CD14-positive monocyte (primary cell): ENCODE results near the gene CHCHD6. TPM values are rescaled to one million over a fixed set of nuclear protein-coding genes. Genes with fewer than 3 reads are reported as not detected.

Experiments used
- DNase-seq, 3 donors: peaks; one replicate each; pipeline ENCODE4 v3.0.0-alpha.2; 2011 to 2022
- H2AFZ ChIP-seq: 2 replicates; pipeline ENCODE4 v1.6.0; 2012; ENCODE audit warnings: mild to moderate bottlenecking, low read depth, low read length, inconsistent platforms; ENCODE audit not compliant: insufficient read depth, poor library complexity, severe bottlenecking
- H3K27ac ChIP-seq, 2 donors: 1 replicate in 1 of 2; 2 replicates in 1 of 2; pipeline ENCODE4 v1.5.1; 2012 to 2013; ENCODE audit warnings: low read length in 2 of 2, control low read depth in 1 of 2, inconsistent platforms in 1 of 2, low read depth in 1 of 2, mild to moderate bottlenecking in 1 of 2
- H3K27me3 ChIP-seq, 2 donors: one replicate each; pipeline versions ENCODE4 v1.6.0 to v1.6.1; 2011 to 2013; ENCODE audit warnings: low read length in 2 of 2; ENCODE audit not compliant: control insufficient read depth in 2 of 2, insufficient read depth in 2 of 2
- H3K36me3 ChIP-seq, 2 donors: replicated peaks in 1 of 2; 1 replicate in 1 of 2; 2 replicates in 1 of 2; pipeline versions ENCODE4 v1.5.1 to v1.6.1; 2012 to 2013; ENCODE audit warnings: low read length in 2 of 2, control low read depth in 1 of 2, inconsistent platforms in 1 of 2, mild to moderate bottlenecking in 1 of 2; ENCODE audit not compliant: insufficient read depth in 2 of 2, control insufficient read depth in 1 of 2
- H3K4me1 ChIP-seq, 2 donors: 1 replicate in 1 of 2; 2 replicates in 1 of 2; pipeline versions ENCODE4 v1.5.1 to v1.6.1; 2012 to 2013; ENCODE audit warnings: low read length in 2 of 2, control low read depth in 1 of 2, inconsistent platforms in 1 of 2, mild to moderate bottlenecking in 1 of 2, moderate library complexity in 1 of 2; ENCODE audit not compliant: insufficient read depth in 2 of 2, control insufficient read depth in 1 of 2
- H3K4me2 ChIP-seq: replicated peaks from 2 replicates; pipeline ENCODE3; 2012; ENCODE audit warnings: low read length, moderate library complexity, mild to moderate bottlenecking; ENCODE audit not compliant: poor library complexity, severe bottlenecking; ENCODE audit errors: extremely low read depth
- H3K4me3 ChIP-seq, 3 experiments: fragments of 200-600 bp in 1 of 3; sonication (generic) in 1 of 3; replicated peaks in 1 of 3; 1 replicate in 2 of 3; 2 replicates in 1 of 3; pipeline ENCODE4 v1.5.1; 2011 to 2013; ENCODE audit warnings: low read length in 3 of 3, mild to moderate bottlenecking in 3 of 3, control low read depth in 2 of 3, low read depth in 2 of 3, inconsistent platforms in 1 of 3, moderate library complexity in 1 of 3
- H3K79me2 ChIP-seq: 2 replicates; pipeline ENCODE4 v1.6.0; 2012; ENCODE audit warnings: mild to moderate bottlenecking, control low read depth, inconsistent platforms, low read length, moderate library complexity; ENCODE audit not compliant: insufficient read depth
- H3K9ac ChIP-seq: 2 replicates; pipeline ENCODE4 v1.6.0; 2017; ENCODE audit warnings: low read length, mild to moderate bottlenecking; ENCODE audit not compliant: insufficient read depth, poor library complexity, severe bottlenecking
- H3K9me3 ChIP-seq, 2 donors: replicated peaks in 1 of 2; 1 replicate in 1 of 2; 2 replicates in 1 of 2; pipeline versions ENCODE4 v1.5.1 to v1.6.1; 2012 to 2013; ENCODE audit warnings: low read length in 2 of 2, control low read depth in 1 of 2; ENCODE audit not compliant: control insufficient read depth in 1 of 2, insufficient read depth in 1 of 2
- H4K20me1 ChIP-seq: 2 replicates; pipeline ENCODE4 v1.6.0; 2012; ENCODE audit warnings: mild to moderate bottlenecking, low read length, control low read depth, moderate library complexity; ENCODE audit not compliant: insufficient read depth
- H3K27ac Mint-ChIP-seq, 7 donors: one replicate each; pipeline ENCODE4 v1.8.0; 2020; ENCODE audit warnings: mild to moderate bottlenecking in 7 of 7, mixed read lengths in 7 of 7, moderate library complexity in 6 of 7, inconsistent platforms in 2 of 7
- H3K27me3 Mint-ChIP-seq, 3 donors: one replicate each; pipeline ENCODE4 v1.8.0; 2021 to 2022; ENCODE audit warnings: low read depth in 3 of 3, mild to moderate bottlenecking in 3 of 3, mixed read lengths in 3 of 3, moderate library complexity in 3 of 3, inconsistent platforms in 1 of 3
- H3K36me3 Mint-ChIP-seq, 2 donors: one replicate each; pipeline ENCODE4 v1.8.0; 2020; ENCODE audit warnings: mixed read lengths in 2 of 2, inconsistent platforms in 1 of 2, mild to moderate bottlenecking in 1 of 2
- H3K4me1 Mint-ChIP-seq: one replicate; pipeline ENCODE4 v1.8.0; 2020; ENCODE audit warnings: mild to moderate bottlenecking, mixed read lengths
- H3K4me3 Mint-ChIP-seq, 2 donors: one replicate each; pipeline ENCODE4 v1.8.0; 2020; ENCODE audit warnings: mild to moderate bottlenecking in 2 of 2, mixed read lengths in 2 of 2, moderate library complexity in 1 of 2
- H3K9me3 Mint-ChIP-seq, 7 donors: one replicate each; pipeline ENCODE4 v1.8.0; 2020 to 2022; ENCODE audit warnings: mixed read lengths in 7 of 7, mild to moderate bottlenecking in 6 of 7, moderate library complexity in 6 of 7, inconsistent platforms in 2 of 7
- WGBS: methylation state at CpG from one replicate; pipeline ENCODE4 v1.1.5; 2013; ENCODE audit warnings: missing lambda C conversion rate; ENCODE audit not compliant: insufficient coverage; 5-methylcytosine and 5-hydroxymethylcytosine counted together
- intact Hi-C, 2 donors: fragments of 100-400 bp; cut with micrococcal nuclease; formaldehyde crosslinking; loops; one replicate each; pipeline versions ENCODE4 v1.15.0 to v1.15.1; 2023
- polyA plus RNA-seq, 3 donors: library from polyadenylated mRNA; depleted of rRNA in 1 of 3; unstranded in 2 of 3; stranded (reverse) in 1 of 3; fragments of 300-500 nt in 2 of 3; fragments of >200 nt in 1 of 3; fragmentation: Illumina TruSeq in 2 of 3; gene quantifications; 1 replicate in 2 of 3; 2 replicates in 1 of 3; pipeline ENCODE4 v1.2.3, GENCODE V29; 2012 to 2021
- TF ChIP-seq, protein P1 (sequence below): fragments of 200-600 bp; IDR thresholded peaks from one replicate; pipeline ENCODE4 v1.8.0; 2022; ENCODE audit warnings: antibody characterized with exemption, mild to moderate bottlenecking

CHCHD6 gene
- polyA plus RNA-seq, 3 donors, result 1.1 to 1.8 (median 1.8) TPM

DNA sequence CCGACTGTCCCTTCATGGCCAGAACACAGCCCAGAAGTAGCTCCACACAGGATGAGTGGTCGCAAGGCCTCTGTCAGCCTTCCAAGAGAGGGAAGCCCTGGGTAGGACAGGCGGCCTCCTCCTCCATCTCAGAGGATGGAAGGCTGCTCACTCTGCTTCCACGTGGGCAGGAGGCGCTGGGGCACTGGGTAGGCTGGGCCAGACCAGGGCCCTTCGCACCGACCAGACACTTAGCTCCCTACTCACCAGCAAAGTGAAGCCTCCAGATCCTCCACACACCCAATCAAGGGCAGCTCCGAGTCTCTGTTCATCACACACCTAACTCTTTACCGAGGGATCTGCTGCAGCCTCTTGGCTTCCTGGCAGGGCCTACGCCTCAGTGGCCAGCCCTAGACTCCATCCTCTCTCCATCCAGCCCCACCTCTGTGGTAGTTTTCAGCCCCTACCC lies 254.6 kb downstream of the CHCHD6 start:
- Mint-ChIP-seq H3K27me3 (peaks cover 7 to 22% (median 20%) of the 10 kb centered on the region in 3 donors), H3K27ac (peak overlapping the region in 1 of 7 donors; percentile 35), H3K36me3 (no peaks in the 10 kb centered on the region), H3K9me3 (no peaks in the 10 kb centered on the region), H3K4me3 (no peak overlapping the region), H3K4me1 (no peaks in the 10 kb centered on the region)
- TF ChIP-seq, protein P1, sequence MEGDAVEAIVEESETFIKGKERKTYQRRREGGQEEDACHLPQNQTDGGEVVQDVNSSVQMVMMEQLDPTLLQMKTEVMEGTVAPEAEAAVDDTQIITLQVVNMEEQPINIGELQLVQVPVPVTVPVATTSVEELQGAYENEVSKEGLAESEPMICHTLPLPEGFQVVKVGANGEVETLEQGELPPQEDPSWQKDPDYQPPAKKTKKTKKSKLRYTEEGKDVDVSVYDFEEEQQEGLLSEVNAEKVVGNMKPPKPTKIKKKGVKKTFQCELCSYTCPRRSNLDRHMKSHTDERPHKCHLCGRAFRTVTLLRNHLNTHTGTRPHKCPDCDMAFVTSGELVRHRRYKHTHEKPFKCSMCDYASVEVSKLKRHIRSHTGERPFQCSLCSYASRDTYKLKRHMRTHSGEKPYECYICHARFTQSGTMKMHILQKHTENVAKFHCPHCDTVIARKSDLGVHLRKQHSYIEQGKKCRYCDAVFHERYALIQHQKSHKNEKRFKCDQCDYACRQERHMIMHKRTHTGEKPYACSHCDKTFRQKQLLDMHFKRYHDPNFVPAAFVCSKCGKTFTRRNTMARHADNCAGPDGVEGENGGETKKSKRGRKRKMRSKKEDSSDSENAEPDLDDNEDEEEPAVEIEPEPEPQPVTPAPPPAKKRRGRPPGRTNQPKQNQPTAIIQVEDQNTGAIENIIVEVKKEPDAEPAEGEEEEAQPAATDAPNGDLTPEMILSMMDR, result no peak
- no peaks in the 10 kb centered on the region for H4K20me1 ChIP-seq
- DNase-seq, result no peak
- H3K4me3 ChIP-seq, result no peak overlapping the region
- H3K4me1 ChIP-seq, result no peaks in the 10 kb centered on the region
- no peaks in the 10 kb centered on the region for H3K9me3 ChIP-seq
- no peaks in the 10 kb centered on the region for H3K27me3 ChIP-seq
- WGBS, result 88% methylated on average over 10 of the region's 10 CpGs
- H2AFZ ChIP-seq, result no peak overlapping the region
- no peaks in the 10 kb centered on the region for H3K79me2 ChIP-seq
- H3K27ac ChIP-seq, result no peak overlapping the region
- H3K36me3 ChIP-seq, result no peaks in the 10 kb centered on the region
- no peak overlapping the region for H3K9ac ChIP-seq
- H3K4me2 ChIP-seq, result no peak overlapping the region
- intact Hi-C loops, result no loop called here

DNA sequence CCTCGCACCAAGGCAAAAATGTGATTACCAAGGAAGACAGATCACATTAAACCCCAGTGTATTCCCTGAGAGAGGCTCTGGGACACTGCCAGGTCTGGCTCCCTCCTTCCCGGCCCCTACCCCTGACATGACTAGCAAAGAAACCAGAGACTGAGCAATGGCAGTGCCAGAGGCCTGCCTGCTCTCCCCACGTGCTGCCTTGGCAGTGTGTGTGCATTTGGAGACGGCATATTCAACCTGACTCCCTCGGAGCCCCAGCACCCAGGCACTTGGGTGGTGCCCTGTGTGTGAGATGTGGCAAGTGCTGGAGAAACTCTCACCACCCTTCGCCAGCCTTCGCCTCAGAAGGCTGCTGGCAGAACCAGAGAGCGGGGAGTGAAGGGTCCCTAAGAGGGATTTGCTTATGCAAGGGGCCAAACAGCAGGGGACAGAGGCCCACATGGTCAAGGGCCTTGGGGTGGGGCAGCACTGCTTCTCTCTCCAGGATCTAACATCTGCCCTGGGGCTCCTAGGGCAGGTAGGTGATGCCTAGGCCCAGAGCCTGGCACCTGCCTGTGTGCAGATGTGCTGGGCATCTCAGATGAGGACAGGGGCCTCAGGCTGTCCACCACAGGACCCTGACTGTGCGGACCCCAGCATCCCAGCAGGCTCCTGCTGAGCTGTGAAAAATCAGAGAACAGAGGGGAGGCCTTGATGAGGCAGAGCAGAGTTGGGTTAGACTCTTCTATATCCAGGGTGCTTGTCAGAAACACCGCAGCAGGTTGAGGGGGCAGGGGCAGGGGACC lies 255.3 kb downstream of the CHCHD6 start:
- no peaks in the 10 kb centered on the region for H4K20me1 ChIP-seq
- H3K4me1 ChIP-seq, result no peaks in the 10 kb centered on the region
- H3K9me3 ChIP-seq, result no peaks in the 10 kb centered on the region
- no peak overlapping the region for H3K27ac ChIP-seq
- TF ChIP-seq, protein P1, result no peak
- H3K27me3 Mint-ChIP-seq, result peaks cover 7 to 23% (median 21%) of the 10 kb centered on the region in 3 donors
- H3K9me3 Mint-ChIP-seq, result no peaks in the 10 kb centered on the region
- H3K36me3 Mint-ChIP-seq, result no peaks in the 10 kb centered on the region
- no peak for DNase-seq
- H2AFZ ChIP-seq, result no peak overlapping the region
- H3K9ac ChIP-seq, result no peak overlapping the region
- H3K27ac Mint-ChIP-seq, result peak overlapping the region in 1 of 7 donors; percentile 35
- H3K36me3 ChIP-seq, result no peaks in the 10 kb centered on the region
- 78% methylated on average over 7 of the region's 10 CpGs for WGBS
- intact Hi-C loops, result no loop called here
- H3K4me3 ChIP-seq, result no peak overlapping the region
- no peaks in the 10 kb centered on the region for H3K4me1 Mint-ChIP-seq
- H3K4me3 Mint-ChIP-seq, result peak overlapping the region in 1 of 2 donors; percentile 30
- H3K27me3 ChIP-seq, result no peaks in the 10 kb centered on the region
- no peaks in the 10 kb centered on the region for H3K79me2 ChIP-seq
- no peak overlapping the region for H3K4me2 ChIP-seq
